Fibroblast of villous mesenchyme (primary cell): Measurements from ENCODE around the gene SGPL1. TPM values are rescaled to one million over a fixed set of nuclear protein-coding genes. Genes with fewer than 3 reads are reported as not detected.
A peak's percentile ranks its signal among the peaks of the same experiment; 100 is the strongest.

Source experiments
- DNase-seq: peaks from one replicate; pipeline ENCODE4 v3.0.0-alpha.2; 2010; ENCODE audit warnings: low read depth
- H3K4me3 ChIP-seq: 2 replicates; pipeline ENCODE4 v1.5.1; 2011; ENCODE audit warnings: low read depth, mild to moderate bottlenecking, low read length
- total RNA-seq: library from RNA; depleted of rRNA; stranded (reverse); fragments of >200 nt; gene quantifications from 2 replicates; pipeline ENCODE4 v1.2.3, GENCODE V29; 2012
- TF ChIP-seq, protein P1 (sequence below): IDR thresholded peaks from 2 replicates; pipeline ENCODE4 v1.5.1; 2012; ENCODE audit warnings: low read depth, mild to moderate bottlenecking, low read length; ENCODE audit not compliant: insufficient read depth

The SGPL1 gene
- total RNA-seq, 1 donor = 54.4 TPM

DNA sequence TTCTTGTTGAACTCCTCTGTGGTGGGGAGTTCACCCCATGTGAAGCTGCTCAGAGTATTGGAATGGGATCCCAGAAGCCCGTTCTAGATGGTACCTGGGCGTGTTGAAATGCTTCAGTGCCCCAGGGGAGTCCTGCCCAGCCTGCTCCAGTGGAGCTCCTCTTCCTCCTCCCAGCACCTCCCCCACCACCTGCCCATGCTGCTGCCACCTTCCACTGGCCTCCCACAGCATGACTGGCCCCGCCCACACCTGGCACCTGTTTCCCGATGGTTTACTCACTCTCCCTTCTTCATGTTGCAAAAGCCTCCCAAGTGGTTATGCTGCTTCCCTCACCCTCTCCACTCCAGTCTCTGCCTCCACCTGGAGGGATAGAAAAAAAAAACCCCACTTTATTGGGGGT lies 104.8 kb downstream of the SGPL1 start:
- TF ChIP-seq, protein P1, sequence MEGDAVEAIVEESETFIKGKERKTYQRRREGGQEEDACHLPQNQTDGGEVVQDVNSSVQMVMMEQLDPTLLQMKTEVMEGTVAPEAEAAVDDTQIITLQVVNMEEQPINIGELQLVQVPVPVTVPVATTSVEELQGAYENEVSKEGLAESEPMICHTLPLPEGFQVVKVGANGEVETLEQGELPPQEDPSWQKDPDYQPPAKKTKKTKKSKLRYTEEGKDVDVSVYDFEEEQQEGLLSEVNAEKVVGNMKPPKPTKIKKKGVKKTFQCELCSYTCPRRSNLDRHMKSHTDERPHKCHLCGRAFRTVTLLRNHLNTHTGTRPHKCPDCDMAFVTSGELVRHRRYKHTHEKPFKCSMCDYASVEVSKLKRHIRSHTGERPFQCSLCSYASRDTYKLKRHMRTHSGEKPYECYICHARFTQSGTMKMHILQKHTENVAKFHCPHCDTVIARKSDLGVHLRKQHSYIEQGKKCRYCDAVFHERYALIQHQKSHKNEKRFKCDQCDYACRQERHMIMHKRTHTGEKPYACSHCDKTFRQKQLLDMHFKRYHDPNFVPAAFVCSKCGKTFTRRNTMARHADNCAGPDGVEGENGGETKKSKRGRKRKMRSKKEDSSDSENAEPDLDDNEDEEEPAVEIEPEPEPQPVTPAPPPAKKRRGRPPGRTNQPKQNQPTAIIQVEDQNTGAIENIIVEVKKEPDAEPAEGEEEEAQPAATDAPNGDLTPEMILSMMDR = no peak
- H3K4me3 ChIP-seq = no peak overlapping the region
- no peak for DNase-seq

- TF ChIP-seq, protein P1 = no peak
- DNase-seq = no peak
- no peak overlapping the region for H3K4me3 ChIP-seq
Observed at GRCh38 chr10:70921285-70921684, 105.5 kb downstream of the SGPL1 start.

DNA sequence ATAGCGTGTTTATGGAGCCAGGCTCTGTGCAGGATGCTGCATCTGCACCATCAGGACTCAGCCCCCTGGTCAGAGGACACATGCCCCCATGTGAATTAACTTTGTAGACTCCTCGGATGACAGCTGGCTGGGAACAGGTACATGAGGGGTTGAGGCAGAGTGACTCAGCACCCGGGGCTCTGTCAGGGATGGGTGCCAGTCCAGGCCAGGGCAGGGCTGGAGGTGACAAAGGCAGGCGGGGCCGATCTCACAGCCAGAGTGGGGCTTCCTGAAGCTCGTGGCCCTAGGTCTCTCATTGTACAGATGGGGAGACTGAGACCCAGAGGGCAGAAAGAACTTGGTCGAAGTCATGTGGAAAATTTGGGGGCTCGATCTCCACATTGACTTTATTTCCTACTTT lies 107.9 kb downstream of the SGPL1 start:
- TF ChIP-seq, protein P1 = no peak
- DNase-seq = no peak
- H3K4me3 ChIP-seq = no peak overlapping the region

DNA sequence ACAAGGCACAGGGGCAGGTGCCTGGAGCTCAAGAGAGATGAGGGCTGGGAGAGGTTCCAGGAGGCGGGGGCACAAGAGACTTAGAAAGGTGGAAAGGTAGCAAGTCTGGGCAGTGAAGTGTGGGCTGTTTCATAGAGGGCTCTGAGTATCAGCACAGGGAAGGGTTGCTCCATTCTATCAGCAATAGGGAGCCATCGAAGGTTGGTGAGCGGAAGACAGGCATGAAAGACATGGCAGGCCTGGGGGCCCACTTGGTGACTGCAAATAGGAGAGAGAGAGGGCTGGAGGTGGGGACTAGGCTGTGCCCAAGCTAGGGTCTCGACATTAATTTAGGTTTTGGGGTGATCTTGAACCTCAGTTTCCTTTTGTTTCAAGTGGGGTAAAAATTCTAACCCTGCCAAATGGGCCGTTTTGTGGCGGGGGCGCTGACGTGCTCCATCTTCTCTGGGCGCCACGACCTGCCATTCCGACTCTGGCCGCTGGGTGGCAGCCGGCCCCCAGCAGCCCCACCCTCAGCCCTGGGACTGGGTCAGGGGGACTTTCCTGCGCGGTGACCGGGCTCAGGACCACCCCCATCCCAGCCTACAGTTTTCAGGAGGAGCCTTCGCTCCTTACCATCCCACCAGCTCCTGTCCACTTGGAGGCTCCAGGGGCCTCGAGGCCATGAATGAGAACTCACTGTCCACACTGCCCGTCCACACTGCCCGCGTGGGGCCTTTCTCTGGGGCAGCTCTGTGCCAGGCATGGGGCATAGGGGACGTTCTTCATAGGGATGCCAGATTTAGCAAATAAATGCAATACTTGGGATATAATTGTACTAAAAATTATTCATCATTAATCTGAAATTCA lies 109.9 kb downstream of the SGPL1 start:
- H3K4me3 ChIP-seq = no peak overlapping the region
- TF ChIP-seq, protein P1 = peak; percentile 93
- DNase-seq = peak; percentile 23

DNA sequence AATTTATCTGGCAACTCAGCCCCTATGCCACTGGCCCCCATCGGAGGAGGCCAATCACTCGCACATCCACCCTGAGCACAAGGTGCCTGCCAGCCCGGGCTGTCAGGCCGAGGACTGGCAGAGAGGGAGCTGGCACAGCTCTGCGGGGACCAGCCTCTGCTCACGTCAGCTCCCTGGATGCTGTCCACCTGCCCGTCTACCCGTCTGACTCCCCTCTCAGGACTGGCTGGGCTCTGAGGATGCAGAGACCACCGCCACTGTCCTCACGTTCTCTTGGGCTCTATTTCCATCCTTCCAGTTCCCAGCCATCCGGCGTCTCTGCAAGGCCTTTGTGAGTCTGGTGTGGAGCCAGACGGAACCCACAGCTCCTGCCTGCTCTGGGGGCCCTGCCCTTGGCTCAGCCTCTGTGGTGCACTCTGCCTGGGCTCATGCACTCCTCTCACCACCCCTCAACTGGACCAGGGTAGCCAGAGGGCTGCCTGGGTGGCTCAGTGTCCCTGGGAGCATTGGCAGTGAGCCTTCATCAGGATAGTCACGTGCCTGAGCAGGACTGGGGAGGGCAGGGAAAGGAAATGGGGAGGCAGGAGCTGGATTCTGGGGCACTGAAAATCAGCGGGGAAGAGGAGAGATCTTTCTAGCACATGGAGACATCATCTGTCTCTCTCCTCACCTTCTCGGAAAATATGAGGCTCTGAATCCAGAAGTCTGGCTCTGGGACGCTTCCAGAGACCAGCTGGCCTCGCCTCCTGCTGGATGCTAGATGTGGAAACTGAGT lies 110.7 kb downstream of the SGPL1 start:
- DNase-seq = no peak

GRCh38 chr10:70927189-70927943 lies 111.6 kb downstream of the SGPL1 start:
- no peak overlapping the region for H3K4me3 ChIP-seq
- DNase-seq = peak; percentile 26
- TF ChIP-seq, protein P1 = no peak

More for the DNA sequence above, 110.7 kb downstream of the SGPL1 start:
- TF ChIP-seq, protein P1 = no peak
- no peak overlapping the region for H3K4me3 ChIP-seq
